GM18858 (cell line): Measurements from ENCODE around the gene ACTN4.

Experiments used
- ATAC-seq: cut with Tn5 transposase; IDR thresholded peaks from one replicate; pipeline ENCODE4 v1.9.1; 2021; ENCODE audit not compliant: unreplicated experiment

The ACTN4 gene

DNA sequence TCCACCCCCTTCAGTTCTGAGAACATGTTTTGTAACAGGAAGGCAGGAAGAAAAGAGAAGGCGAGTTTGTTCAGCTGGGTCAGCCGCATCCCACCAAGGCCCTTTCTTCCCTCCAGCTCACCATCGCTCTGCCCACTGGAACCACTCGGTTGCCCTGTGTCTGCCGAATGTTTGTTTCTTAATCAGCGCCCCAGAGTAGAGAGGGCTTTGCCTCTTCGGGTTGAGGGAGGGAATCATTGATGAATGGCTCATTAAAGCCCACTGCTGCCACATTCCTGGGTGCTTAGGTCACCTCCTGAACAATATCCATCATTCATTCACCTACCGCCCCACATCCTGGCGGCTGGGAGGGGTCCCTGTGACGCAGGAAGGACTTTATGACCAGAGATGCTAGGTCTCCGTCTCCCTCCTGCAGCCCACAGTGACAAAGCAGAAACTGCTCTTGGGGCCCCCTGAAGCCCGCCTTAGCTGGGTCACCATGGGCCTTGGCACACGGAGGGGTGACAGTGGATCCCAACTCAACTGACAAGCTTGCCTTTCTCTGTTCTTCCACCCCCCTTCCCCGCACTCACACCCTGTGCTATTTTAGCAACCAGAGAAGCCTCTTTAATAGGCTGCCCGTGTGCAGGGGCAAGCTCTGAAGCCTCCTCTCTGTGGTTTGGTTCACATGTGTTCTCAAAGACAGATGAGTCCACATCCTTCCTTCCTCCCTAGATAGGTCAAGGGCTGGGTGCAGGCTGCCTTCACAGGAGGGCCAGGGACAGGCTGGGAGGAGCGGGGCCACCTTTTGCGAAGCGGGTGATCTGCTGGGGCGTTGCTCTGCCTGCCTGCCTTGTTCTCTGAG lies 46.2 kb downstream of the ACTN4 start:
- no peak for ATAC-seq

DNA sequence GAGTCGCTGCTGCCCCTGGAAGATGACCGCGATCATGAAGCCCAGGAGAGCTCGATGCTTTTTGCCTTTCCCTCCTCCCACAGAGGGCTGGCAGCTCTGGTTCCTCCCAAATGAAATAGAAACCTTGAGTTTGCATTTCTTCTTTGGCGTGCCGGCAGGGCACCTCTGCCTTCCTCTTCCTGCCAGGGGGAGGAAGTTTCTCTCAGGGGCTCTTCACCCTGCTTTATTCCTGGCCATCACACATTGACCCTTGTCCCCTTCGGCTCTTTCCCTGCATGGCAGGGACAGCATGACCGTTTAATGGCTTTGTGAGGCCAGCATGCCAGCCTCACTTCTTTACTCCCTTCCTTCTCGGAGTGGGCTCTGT lies 47.9 kb downstream of the ACTN4 start:
- ATAC-seq = no peak

DNA sequence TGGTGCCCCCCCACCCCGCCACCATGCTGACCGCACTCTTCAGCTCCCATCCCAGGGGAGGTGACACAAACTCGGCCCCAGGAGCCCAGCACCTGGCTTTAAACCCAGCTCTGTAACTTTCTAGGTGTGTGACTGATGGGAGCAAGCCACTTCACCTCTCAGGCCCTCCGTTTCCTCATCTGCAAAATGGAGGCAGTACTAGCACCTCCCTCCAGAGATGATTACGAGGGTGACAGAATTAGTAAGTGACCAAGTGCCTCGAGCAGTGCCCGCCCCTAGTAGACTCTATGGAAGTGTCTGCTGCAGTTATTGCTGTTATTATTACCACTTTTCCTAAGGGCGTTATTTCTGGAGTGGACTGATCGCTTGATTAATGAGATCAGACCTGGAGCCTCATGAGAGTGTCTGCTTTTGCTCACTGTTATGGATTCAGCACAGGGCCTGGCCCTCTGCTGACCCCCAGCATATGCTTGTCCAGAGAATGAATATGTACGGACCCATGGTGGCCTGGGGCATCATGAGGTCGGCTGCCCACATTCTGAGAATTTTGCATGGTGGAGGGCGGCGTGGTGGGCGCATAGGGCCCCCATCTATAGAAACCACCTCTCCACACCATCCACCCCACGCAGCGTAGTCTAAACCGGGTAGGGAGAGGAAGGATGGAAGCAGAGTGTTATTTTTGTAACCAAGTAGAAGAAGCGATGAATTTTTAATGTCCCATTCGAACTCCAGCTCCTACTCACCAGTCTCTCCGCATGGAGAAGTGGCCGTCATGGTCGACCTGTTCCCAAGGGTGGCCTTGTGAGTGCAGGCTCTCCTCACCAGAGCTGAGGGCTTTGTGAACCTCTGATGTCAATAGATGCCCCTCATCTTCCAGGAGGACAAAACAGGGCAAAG lies 48.6 kb downstream of the ACTN4 start:
- no peak for ATAC-seq

DNA sequence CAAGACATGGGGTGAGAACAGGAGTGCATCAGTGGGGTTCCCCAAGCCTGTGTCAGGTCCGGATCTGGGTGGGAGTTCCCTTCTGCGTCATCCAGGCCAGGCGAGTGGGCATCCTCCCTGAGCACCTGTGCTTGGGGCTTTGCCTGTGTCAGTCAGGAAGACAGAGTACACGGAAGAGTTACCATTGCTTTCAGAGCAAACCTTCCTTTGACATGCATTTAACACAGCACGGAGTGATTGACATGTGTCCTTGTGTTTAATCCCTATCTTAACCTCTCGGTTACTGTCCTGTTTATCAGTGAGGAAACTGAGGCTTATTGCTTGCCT lies 49.2 kb downstream of the ACTN4 start:
- ATAC-seq = no peak

DNA sequence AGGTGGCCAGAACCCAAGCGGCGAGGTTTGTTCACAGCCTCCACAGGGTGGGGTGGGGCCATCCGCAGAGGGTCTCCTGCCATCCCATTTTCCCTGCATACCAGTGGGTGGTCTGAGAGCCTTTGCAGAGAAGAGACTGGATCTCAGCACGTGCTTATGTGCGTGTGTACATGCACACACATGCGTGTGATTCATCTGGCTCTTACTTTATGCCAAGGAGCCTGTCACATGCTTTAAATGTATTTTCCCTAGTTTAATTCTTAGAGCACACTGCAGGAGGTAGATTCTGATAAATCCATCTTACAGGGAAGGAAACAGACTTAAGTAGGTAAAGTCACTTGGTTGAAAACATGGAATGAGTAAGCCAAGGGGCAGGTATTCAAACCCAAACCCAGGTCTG lies 49.7 kb downstream of the ACTN4 start:
- ATAC-seq = no peak

DNA sequence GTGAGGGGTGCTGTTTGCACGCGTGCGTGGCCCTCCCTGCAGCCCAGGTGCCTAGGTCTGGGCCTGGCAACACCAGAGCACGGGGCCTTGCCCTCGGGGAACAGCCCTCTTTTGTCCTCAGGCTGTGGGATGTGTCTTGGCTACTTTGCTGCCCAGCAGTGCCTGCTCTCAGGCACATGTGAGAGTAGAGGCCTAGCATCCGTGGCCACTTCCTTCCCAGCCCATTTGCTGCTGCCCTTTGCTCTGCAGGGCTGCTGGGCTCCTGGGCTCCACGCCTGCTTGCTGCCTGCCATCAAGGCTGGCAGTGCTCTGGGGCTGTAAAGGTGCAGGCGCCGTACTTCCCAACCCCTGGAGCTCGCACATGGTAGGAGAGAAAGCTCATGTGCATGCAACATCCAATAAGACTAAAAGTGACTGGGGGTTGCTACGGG lies 50.2 kb downstream of the ACTN4 start:
- ATAC-seq = no peak

DNA sequence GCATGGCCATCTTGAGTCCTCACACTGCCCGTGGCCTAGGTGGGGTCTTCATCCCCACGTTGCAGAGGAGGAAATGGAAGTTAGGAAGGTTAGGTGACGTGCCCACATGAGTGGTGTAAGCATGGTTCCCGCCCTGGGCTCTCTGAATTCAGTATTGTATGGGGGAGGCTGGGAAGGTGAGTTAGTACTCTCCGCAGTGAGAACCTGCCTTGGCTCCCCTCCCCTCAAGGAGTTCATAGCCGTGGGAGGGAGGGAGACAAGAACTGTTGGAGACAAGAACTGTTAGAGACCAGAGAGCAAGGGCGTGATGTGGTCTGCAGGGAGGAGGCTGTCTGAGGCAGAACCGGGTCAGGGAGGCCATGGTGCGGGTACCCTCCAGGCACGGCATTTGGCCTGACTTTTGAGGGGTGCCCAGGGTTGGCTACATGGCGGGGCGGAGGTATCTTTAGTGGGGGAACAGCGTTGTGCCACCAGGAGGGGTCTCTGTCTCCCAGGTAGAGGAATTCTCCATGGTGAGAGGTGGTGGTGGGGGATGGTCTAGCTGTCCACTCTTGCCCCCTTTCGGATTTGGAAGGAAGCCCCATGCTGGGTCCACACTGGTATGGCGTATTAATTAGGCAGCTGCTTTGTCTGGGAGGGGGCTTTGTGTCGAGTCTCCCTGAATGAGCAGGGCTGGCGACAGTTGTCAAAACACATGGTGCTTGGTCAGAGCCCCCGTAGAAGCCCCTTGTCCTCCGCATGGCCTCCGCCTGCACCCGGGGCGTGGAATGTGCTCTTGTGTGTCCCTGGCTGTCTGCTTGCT lies 51.0 kb downstream of the ACTN4 start:
- ATAC-seq = no peak

DNA sequence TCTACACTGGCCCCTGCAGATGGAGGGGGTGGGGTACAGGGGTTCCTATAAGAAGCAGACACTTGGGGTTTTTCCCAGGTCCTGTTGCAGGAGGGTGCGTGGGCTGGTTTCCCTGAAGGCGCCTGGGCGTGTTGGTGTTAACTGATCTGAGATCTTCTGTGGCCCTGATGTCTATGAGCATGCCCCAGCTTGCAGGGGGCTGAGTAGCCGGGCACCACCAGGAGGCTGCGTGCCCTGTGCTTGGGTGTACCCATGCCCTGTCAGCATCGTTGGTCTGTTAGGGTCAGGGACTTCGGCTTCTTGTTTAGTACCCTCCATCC lies 51.5 kb downstream of the ACTN4 start:
- ATAC-seq = no peak

DNA sequence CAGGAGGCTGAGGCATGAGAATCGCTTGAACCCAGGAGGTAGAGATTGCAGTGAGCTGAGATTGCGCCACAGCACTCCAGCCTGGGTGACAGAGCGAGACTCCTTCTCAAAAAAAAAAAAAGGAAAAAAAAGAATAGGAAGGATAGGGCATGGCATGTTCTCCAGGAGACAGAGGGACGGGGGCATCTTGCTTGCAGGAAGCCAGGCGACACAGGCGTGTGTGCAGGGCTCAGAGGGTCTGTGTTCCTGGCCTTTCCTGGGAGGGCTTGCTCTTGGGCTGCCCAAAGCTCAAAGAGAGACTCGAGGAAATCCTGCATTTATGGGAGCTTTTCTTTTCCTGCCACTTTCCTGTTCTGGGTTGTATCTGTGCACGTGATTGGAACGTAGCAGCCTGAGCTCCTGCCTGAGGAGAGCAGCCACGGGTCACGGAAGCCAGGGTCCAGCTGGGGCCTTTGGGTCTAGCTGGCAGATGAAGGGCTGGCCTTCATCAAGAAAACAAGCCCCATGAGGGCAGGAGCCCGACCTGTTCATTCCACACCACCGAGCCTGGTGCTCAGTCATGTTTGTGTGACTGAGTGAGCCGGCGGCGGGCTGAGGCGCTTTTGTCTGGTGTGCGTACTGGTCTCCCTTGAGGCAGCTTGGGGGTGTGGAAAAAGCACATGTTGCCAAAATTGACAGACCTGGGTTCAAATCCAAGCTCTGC lies 52.3 kb downstream of the ACTN4 start:
- ATAC-seq = no peak

DNA sequence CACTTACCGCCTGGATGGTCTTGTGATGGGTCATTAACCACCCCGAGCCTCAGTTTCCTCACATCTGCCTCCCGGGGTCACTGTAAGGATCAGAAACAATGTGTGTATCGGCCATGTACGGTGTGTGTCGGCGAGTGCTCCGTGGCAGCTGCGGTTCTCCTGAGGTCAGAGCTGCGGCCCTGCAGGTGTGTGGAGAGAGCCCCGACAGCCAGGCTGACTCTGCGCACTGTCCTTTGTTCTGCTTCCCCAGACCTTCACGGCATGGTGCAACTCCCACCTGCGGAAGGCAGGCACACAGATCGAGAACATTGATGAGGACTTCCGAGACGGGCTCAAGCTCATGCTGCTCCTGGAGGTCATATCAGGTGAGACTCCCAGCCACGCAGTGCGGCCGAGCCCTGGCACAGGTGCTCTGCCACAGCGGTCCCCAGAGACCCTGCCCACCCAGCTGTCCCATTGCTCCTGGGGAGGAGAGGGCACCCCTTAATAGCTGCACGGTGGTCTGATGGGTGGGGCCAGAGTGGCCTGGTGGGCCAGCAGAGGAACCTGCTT lies 53.0 kb downstream of the ACTN4 start:
- no peak for ATAC-seq

DNA sequence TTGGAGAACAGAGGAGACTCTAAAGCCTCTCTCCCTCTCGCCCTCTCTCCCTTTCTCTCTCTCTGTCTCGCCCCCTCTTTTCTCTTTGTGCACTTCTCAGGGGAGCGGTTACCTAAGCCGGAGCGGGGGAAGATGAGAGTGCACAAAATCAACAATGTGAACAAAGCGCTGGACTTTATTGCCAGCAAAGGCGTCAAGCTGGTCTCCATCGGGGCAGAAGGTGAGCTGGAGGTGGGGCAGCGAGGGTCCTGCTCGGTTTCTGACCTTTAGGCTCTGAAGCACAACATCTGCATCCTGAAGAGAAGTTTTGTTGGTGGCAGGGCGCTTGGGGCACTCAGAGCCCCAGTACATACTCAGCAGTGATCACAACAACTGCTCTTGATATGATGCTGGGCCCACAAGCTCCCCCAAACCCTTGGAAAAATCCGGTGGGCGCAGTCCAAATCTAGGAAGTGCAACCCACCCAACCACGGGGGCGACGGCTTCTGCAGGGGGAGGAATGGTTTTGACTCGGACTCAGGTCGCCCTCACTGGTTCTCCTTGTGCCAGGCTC lies 53.5 kb downstream of the ACTN4 start:
- ATAC-seq = no peak

DNA sequence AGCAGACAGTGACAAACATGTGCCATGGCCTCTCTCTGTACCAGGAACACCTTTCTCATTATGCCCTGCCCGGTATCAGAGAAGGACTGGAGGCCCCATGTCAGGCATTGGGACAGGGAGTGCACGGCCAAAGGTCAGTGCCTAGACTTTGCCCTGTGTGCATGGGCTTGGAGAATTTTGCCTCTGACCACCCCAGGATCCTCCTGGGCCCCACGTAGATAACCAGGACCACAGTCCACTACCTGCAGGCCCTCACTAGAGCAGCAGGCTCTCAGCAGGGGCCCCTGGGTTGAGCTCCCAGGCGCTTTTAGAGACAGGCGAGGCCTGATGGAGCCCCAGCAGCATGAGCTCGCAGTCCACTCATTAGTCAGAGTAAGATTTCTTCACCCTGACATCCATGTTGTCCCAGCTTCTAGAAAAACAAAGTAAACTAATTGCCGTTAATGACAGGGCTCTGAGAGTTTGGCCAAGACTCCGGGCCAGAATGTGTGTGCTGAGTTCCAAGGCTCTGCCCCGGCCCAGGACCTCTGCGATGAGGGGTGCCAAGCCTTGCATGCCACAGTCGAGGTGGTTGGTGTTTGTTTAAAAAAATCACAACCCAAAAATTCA lies 54.1 kb downstream of the ACTN4 start:
- no peak for ATAC-seq

DNA sequence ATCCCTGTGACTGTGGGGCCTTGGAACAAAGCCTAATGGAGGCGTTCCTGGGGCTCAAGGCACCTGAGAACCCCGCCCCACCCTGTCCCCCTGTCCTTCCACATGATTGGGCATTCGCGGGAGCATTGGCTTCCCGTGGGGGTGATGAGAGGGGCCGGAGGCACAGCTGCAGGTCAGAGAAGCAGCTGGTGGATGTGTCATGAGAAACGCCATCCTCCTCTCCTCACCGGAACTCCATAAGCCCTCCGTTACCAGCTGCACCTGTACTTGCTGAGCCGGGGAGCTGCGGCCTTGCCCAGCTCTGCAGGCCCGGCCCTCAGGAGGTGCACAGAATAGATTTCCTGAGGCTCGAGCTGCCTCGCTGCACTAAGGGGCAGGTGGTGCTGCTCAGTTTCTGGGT lies 54.8 kb downstream of the ACTN4 start:
- no peak for ATAC-seq

DNA sequence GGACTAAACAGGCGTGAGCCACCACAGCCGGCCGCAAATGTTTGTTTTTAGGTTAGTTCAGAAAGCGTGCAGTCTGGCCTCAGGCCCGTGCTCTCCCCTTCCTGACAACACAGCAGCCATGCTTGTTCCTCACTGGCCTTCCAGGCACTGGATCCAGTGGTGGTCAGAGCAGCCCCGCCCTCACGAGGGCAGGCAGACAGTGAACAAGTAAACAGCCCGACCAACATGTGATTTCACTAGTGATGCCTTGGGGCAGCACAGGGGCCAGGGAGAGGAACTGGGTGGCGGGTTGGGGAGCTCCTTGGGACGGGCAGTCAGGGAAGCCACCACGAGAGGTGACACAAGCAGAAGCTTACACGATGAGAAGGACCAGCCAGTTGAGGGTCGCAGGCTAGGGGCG lies 56.1 kb downstream of the ACTN4 start:
- ATAC-seq = no peak

DNA sequence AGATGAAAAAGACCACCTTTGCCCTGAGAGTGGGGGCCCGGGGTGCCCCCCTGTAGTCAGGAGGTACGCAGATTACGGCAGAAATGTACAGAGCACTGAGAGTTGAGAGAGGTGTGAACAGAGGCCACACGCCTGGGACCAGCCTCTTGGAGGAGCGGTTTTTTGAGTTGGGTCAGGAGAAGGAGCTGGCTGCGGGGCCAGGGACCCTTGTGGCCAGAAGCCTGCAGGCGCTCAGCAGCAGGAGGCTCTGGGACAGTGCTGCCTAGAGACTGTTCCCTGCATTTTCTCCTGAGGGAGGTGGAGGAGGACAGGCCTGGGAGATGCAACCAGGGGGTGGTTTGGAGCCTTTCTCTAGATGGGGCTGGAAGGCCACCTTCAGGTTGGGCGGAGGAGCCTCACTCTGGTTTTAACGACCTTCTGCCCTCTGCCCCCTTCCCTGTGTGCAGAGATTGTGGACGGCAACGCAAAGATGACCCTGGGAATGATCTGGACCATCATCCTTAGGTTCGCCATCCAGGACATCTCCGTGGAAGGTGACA lies 57.1 kb downstream of the ACTN4 start:
- no peak for ATAC-seq

DNA sequence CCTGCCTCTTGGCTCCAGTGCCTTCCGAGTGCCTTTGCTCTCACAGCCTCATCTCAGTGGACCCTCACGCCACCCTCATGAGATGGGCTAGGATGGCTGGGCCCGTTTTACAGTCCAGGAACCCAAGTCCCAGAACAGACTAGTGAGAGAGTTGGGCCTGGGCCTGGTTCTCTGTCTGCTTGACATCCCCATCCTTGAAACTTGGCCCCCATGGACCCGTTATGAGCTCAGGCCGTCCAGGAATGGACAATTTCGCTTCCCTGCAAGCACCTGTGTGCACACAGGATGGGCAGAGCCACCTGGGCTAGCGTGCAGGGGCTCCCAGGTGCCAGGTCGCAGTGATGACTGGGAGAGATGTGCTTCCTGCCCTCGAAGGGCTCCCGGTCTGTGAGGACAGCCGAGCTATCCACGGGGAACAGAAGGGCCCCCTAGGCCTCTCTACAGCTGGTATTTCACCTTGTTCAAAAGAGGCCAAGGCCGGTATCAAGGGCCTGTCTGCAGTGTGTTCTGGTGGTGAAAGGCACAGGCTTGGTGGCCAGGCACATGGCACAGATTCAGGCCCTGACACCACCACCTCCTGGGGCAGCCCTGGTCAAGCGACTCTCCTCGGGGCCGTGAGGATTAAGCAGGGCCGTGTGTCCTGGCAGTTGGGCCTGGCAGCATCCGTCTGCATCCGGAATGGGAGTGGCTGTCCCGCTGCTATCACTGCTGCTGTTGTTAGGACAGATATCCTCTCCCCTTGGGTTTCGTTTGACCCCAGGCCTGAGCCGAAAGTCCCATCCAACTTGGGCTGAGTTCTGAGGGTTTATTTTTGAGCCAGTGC lies 58.0 kb downstream of the ACTN4 start:
- ATAC-seq = no peak

DNA sequence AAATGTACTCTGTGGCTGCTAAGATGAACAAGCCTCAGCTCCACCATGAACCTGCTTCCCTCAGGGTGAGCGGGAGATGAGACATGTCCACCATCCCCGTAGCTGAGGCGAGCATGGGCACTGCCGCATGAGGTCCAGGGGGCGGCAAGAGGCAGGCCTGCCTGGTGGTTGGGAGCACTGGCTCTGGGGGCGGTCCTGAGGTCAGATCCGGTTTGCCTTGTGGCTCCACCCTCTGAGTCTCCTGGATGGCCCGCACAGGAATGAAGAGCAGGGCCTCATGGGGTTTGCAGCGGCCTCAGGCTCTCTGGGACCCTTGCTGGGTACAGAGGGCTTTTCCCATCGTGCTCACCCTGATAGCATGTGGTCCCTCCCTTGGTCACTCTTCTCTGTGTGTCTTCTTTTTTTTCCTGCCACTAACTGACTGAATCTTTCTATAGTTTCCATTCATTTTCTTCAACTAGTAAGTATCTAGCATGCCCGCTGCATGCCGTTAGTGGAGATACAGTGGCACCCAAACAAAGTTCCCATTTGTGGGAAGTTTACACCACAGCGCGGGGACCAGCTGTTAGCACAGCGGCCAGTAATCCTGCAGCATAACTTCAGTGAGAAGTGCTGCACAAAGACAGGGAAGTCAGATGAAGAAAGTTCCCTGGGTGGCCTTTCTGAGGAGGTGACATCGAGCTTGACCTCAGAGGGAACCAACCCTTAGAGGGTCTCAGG lies 59.5 kb downstream of the ACTN4 start:
- ATAC-seq = no peak

DNA sequence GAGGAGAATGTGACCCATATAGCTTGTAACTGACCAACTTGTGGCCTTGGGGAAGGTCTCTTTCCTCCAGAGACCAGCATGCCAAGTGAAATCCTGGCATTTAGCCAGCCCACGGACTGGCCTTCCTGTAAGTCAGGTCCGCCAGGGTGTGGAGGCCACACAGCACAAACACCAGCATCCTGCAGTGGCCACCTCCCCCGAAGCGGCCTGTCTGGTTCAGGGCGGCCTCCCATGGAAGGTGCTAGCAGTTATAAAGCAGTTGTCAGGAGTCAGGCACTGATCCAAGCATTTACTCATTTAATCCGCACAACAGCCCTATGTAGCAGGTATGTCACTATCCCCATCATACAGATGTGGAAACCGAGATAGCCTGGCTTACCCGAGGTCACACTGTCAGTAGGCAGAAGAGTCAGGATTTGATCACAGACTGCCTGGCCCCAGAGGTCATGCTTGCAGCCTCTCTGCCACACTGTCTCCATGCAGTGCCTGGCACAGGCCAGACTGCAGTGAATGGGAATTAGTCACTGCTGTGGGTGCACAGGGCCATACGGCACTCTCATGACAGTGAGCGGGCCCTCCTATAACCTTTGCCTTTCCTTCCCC lies 60.2 kb downstream of the ACTN4 start:
- ATAC-seq = no peak
